IMR-90 (cell line): Measurements from ENCODE around the gene TMEM204. TPM values are rescaled to one million over a fixed set of nuclear protein-coding genes. Genes with fewer than 3 reads are reported as not detected.

Source experiments
- ATAC-seq: fragments of 200-7000 bp; cut with Tn5 transposase; 2 replicates; pipeline ENCODE4 v1.9.1; 2020; ENCODE audit warnings: low read depth, mild to moderate bottlenecking, moderate library complexity
- BruUV-seq: library from RNA; stranded (reverse); fragments of 400-500 nt; replicated peaks from 2 replicates; lab custom pipeline; 2021; lab: Mats Ljungman, UMichigan
- CTCF ChIA-PET: fragments of 300-600 bp; formaldehyde crosslinking; extraction: SDS; loops from one replicate; lab custom pipeline; 2021; ENCODE audit warnings: antibody characterized with exemption; lab: Yijun Ruan, JAX
- POLR2A ChIA-PET: fragments of 300-600 bp; sonication (Branson Sonifier 250); formaldehyde crosslinking; loops from one replicate; lab custom pipeline; 2022; ENCODE audit warnings: antibody characterized with exemption; ENCODE audit not compliant: unreplicated experiment; lab: Charles Lee
- DNase-seq: peaks from one replicate; pipeline ENCODE4 v3.0.0; 2013
- H2AFZ ChIP-seq: replicated peaks from 2 replicates; pipeline ENCODE3; 2013; ENCODE audit warnings: low read length, mild to moderate bottlenecking; ENCODE audit not compliant: poor library complexity
- H2AK5ac ChIP-seq: 2 replicates; pipeline ENCODE4 v1.6.1; 2013; ENCODE audit warnings: low read depth, low read length, inconsistent platforms
- H2AK9ac ChIP-seq: replicated peaks from 2 replicates; pipeline ENCODE3; 2013; ENCODE audit warnings: mild to moderate bottlenecking, low read depth, low read length, moderate library complexity; ENCODE audit not compliant: poor library complexity
- H2BK120ac ChIP-seq: 2 replicates; pipeline ENCODE4 v1.6.1; 2013; ENCODE audit warnings: low read depth, low read length, inconsistent platforms
- H2BK15ac ChIP-seq: 3 replicates; pipeline ENCODE4 v1.6.1; 2013; ENCODE audit warnings: low read depth, low read length, inconsistent platforms
- H2BK20ac ChIP-seq: 2 replicates; pipeline ENCODE4 v1.6.1; 2013; ENCODE audit warnings: low read depth, mild to moderate bottlenecking, inconsistent platforms, low read length, moderate library complexity
- H2BK5ac ChIP-seq: 2 replicates; pipeline ENCODE4 v1.6.1; 2013; ENCODE audit warnings: mild to moderate bottlenecking, low read depth, low read length, inconsistent platforms; ENCODE audit not compliant: poor library complexity, severe bottlenecking
- H3K14ac ChIP-seq: replicated peaks from 2 replicates; pipeline ENCODE4 v1.6.1; 2013; ENCODE audit warnings: low read depth, low read length, inconsistent platforms
- H3K18ac ChIP-seq: 2 replicates; pipeline ENCODE4 v1.6.1; 2013; ENCODE audit warnings: low read depth, low read length, control low read depth
- H3K23ac ChIP-seq: 2 replicates; pipeline ENCODE4 v1.6.1; 2013; ENCODE audit warnings: low read depth, low read length, inconsistent platforms
- H3K27ac ChIP-seq: 2 replicates; pipeline ENCODE4 v1.5.1; 2013; ENCODE audit warnings: mild to moderate bottlenecking, control low read depth, low read length; ENCODE audit not compliant: insufficient read depth
- H3K27me3 ChIP-seq: 2 replicates; pipeline ENCODE4 v1.6.1; 2013; ENCODE audit warnings: low read length; ENCODE audit not compliant: control insufficient read depth, insufficient read depth
- H3K36me3 ChIP-seq: 2 replicates; pipeline ENCODE4 v1.6.1; 2013; ENCODE audit warnings: low read length, mixed read lengths; ENCODE audit not compliant: control insufficient read depth, insufficient read depth
- H3K4ac ChIP-seq: 2 replicates; pipeline ENCODE4 v1.6.1; 2013; ENCODE audit warnings: low read depth, low read length, inconsistent platforms
- H3K4me1 ChIP-seq: 2 replicates; pipeline ENCODE4 v1.6.1; 2013; ENCODE audit warnings: low read length, mixed read lengths; ENCODE audit not compliant: control insufficient read depth, insufficient read depth
- H3K4me2 ChIP-seq: 2 replicates; pipeline ENCODE4 v1.6.1; 2013; ENCODE audit warnings: low read depth, mild to moderate bottlenecking, control low read depth, low read length, moderate library complexity
- H3K4me3 ChIP-seq: 2 replicates; pipeline ENCODE4 v1.5.1; 2013; ENCODE audit warnings: low read depth, mild to moderate bottlenecking, control low read depth, low read length, moderate library complexity; ENCODE audit not compliant: insufficient read depth
- H3K56ac ChIP-seq: 2 replicates; pipeline ENCODE4 v1.6.1; 2013; ENCODE audit warnings: low read length, inconsistent platforms; ENCODE audit not compliant: insufficient read depth; ENCODE audit errors: extremely low read depth
- H3K79me1 ChIP-seq, 2 experiments: 2 replicates each; pipeline ENCODE4 v1.6.1; 2013; ENCODE audit warnings: low read length in 2 of 2, inconsistent platforms in 1 of 2, low read depth in 1 of 2
- H3K9ac ChIP-seq: 2 replicates; pipeline ENCODE4 v1.6.1; 2013; ENCODE audit warnings: low read depth, low read length, control low read depth
- H3K9me1 ChIP-seq: 2 replicates; pipeline ENCODE4 v1.6.1; 2013; ENCODE audit warnings: low read length, inconsistent platforms; ENCODE audit not compliant: insufficient read depth
- H3K9me3 ChIP-seq: 2 replicates; pipeline ENCODE4 v1.6.1; 2013; ENCODE audit warnings: low read length; ENCODE audit not compliant: control insufficient read depth, insufficient read depth
- H4K20me1 ChIP-seq: 2 replicates; pipeline ENCODE4 v1.6.1; 2013; ENCODE audit warnings: low read length, inconsistent platforms; ENCODE audit not compliant: insufficient read depth
- H4K5ac ChIP-seq: 2 replicates; pipeline ENCODE4 v1.6.1; 2013; ENCODE audit warnings: mild to moderate bottlenecking, low read depth, low read length, control low read depth
- H4K8ac ChIP-seq, 2 experiments: 2 replicates each; pipeline ENCODE4 v1.6.1; 2013; ENCODE audit warnings: low read depth in 2 of 2, low read length in 2 of 2, control low read depth in 1 of 2, inconsistent platforms in 1 of 2
- H4K91ac ChIP-seq: 2 replicates; pipeline ENCODE4 v1.6.1; 2013; ENCODE audit warnings: low read depth, low read length, inconsistent platforms; ENCODE audit not compliant: insufficient read depth
- BHLHE40 ChIP-seq: fragments of 150-350 bp; IDR thresholded peaks from 2 replicates; pipeline ENCODE4 v1.6.1; 2016; ENCODE audit warnings: mild to moderate bottlenecking, low read depth, low read length
- CEBPB ChIP-seq: IDR thresholded peaks from 2 replicates; pipeline ENCODE4 v1.6.1; 2012; ENCODE audit warnings: low read depth, low read length, improper control_type of control experiment
- CHD1 ChIP-seq: IDR thresholded peaks from 2 replicates; pipeline ENCODE4 v1.6.1; 2012; ENCODE audit warnings: low read depth, low read length, improper control_type of control experiment
- FOS ChIP-seq: fragments of 150-350 bp; IDR thresholded peaks from 2 replicates; pipeline ENCODE4 v1.6.1; 2016; ENCODE audit warnings: low read depth, low read length
- MAFK ChIP-seq: IDR thresholded peaks from 2 replicates; pipeline ENCODE4 v1.6.1; 2012; ENCODE audit warnings: low read depth, low read length, improper control_type of control experiment
- MAZ ChIP-seq: IDR thresholded peaks from 2 replicates; pipeline ENCODE4 v1.6.1; 2012; ENCODE audit warnings: low read depth, mild to moderate bottlenecking, low read length, improper control_type of control experiment, moderate library complexity, borderline replicate concordance
- NFE2L2 ChIP-seq: fragments of 150-350 bp; IDR thresholded peaks from 2 replicates; pipeline ENCODE4 v1.6.1; 2016; ENCODE audit warnings: low read depth, mild to moderate bottlenecking, low read length
- POLR2A ChIP-seq: IDR thresholded peaks from 2 replicates; pipeline ENCODE4 v1.6.1; 2012; ENCODE audit warnings: mild to moderate bottlenecking, low read depth, low read length
- RAD21 ChIP-seq: IDR thresholded peaks from 2 replicates; pipeline ENCODE4 v1.6.1; 2012; ENCODE audit warnings: low read length, improper control_type of control experiment
- RCOR1 ChIP-seq: IDR thresholded peaks from 2 replicates; pipeline ENCODE4 v1.6.1; 2012; ENCODE audit warnings: mild to moderate bottlenecking, low read length, improper control_type of control experiment; ENCODE audit not compliant: insufficient replicate concordance
- RFX5 ChIP-seq: IDR thresholded peaks from 2 replicates; pipeline ENCODE4 v1.8.0; 2012; ENCODE audit warnings: low read depth, mild to moderate bottlenecking, low read length, moderate library complexity
- SMC3 ChIP-seq: fragments of 150-350 bp; IDR thresholded peaks from 2 replicates; pipeline ENCODE4 v1.6.1; 2016; ENCODE audit warnings: low read depth, mild to moderate bottlenecking, antibody characterized with exemption, low read length, moderate library complexity
- WGBS, 2 experiments: methylation state at CpG; one replicate each; pipeline versions ENCODE4 v1.1.5 to v1.1.7; 2013; ENCODE audit warnings: missing lambda C conversion rate in 2 of 2; ENCODE audit not compliant: insufficient read length in 1 of 2; ENCODE audit errors: extremely low coverage in 2 of 2; 5-methylcytosine and 5-hydroxymethylcytosine counted together
- dilution Hi-C: fragments of 300-500 bp; cut with HindIII; formaldehyde crosslinking; loops from one replicate; pipeline ENCODE4 v1.14.3; 2018; ENCODE audit warnings: low sequenced_read_pairs; ENCODE audit not compliant: unreplicated experiment
- in situ Hi-C: fragments of 300-500 bp; cut with MboI; formaldehyde crosslinking; loops from 3 replicates; pipeline ENCODE4 v1.14.3; 2019; ENCODE audit warnings: low sequenced_read_pairs, inconsistent platforms, mixed read lengths
- intact Hi-C: fragments of 100-400 bp; cut with micrococcal nuclease; formaldehyde crosslinking; loops from 2 replicates; pipeline ENCODE4 v1.10.0; 2022
- polyA plus RNA-seq, 3 experiments: library from polyadenylated mRNA; depleted of rRNA; stranded (reverse); fragments of >200 nt; gene quantifications; 2 replicates each; pipeline ENCODE4 v1.2.3, GENCODE V29; 2012; ENCODE audit warnings: low replicate concordance in 1 of 3
- total RNA-seq: library from RNA; depleted of rRNA; stranded (reverse); fragments of >200 nt; gene quantifications from 2 replicates; pipeline ENCODE4 v1.2.3, GENCODE V29; 2012
- TF ChIP-seq, protein P1 (sequence below): conservative IDR thresholded peaks from 2 replicates; pipeline ENCODE4 v1.5.1; 2012; ENCODE audit warnings: mild to moderate bottlenecking, low read depth, low read length, improper control_type of control experiment
- TF ChIP-seq, protein P2 (sequence below): fragments of 150-350 bp; IDR thresholded peaks from 2 replicates; pipeline ENCODE4 v1.6.1; 2017; ENCODE audit warnings: mild to moderate bottlenecking, antibody characterized with exemption, low read length, low read depth
- TF ChIP-seq, protein P3 (sequence below): fragments of 150-350 bp; IDR thresholded peaks from 2 replicates; pipeline ENCODE4 v1.6.1; 2016; ENCODE audit warnings: low read depth, mild to moderate bottlenecking, low read length, moderate library complexity, borderline replicate concordance

Gene TMEM204
- total and polyA plus RNA-seq, 2 of the 4 experiments (the other 2 are of a cell fraction) = 7.0 to 12.3 TPM

GRCh38 chr16:1526608-1527555, 6.6 kb upstream of the TMEM204 start:
- H3K4me2 ChIP-seq = no peak overlapping the region
- no peaks in the 10 kb centered on the region for H3K27me3 ChIP-seq
- no peak overlapping the region for H3K27ac ChIP-seq
- H3K14ac ChIP-seq = no peak overlapping the region
- H4K5ac ChIP-seq = no peak overlapping the region
- no peak overlapping the region for H3K56ac ChIP-seq
- H3K9ac ChIP-seq = no peak overlapping the region
- H4K20me1 ChIP-seq = no peaks in the 10 kb centered on the region
- BruUV-seq = no TSS peak
- ChIA-PET POLR2A (no interaction called here), CTCF (no interaction called here)
- H3K4me3 ChIP-seq = no peak overlapping the region
- H3K23ac ChIP-seq = no peak overlapping the region
- H3K36me3 ChIP-seq = peaks cover 5% of the 10 kb centered on the region; the same call in 1 of the 2 replicates
- no peaks in the 10 kb centered on the region for H3K79me1 ChIP-seq
- ATAC-seq = no peak
- no peak overlapping the region for H2AK5ac ChIP-seq
- H4K91ac ChIP-seq = no peak overlapping the region
- DNase-seq = no peak
- intact Hi-C loops (no loop called here), in situ Hi-C loops (no loop called here), dilution Hi-C loops (no loop called here)
- 86% methylated on average over 8 of the region's 38 CpGs; no CpG with 5 or more reads in 1 of the 2 experiments for WGBS, 2 experiments
- H4K8ac ChIP-seq = no peak overlapping the region
- no peaks in the 10 kb centered on the region; the same call in 1 of the 2 replicates for H3K4me1 ChIP-seq
- peaks cover 4% of the 10 kb centered on the region for H3K9me1 ChIP-seq
- no peak overlapping the region for H2BK120ac ChIP-seq
- H2BK15ac ChIP-seq = no peak overlapping the region
- H2AK9ac ChIP-seq = no peak overlapping the region
- H3K18ac ChIP-seq = no peak overlapping the region
- H2BK20ac ChIP-seq = no peak overlapping the region
- no peak overlapping the region for H3K4ac ChIP-seq
- H3K9me3 ChIP-seq = no peaks in the 10 kb centered on the region
- no peak overlapping the region for H2BK5ac ChIP-seq
- H2AFZ ChIP-seq = no peak overlapping the region
- no peak for TF ChIP-seq CEBPB
- no peak for TF ChIP-seq MAZ
- TF ChIP-seq, protein P1, sequence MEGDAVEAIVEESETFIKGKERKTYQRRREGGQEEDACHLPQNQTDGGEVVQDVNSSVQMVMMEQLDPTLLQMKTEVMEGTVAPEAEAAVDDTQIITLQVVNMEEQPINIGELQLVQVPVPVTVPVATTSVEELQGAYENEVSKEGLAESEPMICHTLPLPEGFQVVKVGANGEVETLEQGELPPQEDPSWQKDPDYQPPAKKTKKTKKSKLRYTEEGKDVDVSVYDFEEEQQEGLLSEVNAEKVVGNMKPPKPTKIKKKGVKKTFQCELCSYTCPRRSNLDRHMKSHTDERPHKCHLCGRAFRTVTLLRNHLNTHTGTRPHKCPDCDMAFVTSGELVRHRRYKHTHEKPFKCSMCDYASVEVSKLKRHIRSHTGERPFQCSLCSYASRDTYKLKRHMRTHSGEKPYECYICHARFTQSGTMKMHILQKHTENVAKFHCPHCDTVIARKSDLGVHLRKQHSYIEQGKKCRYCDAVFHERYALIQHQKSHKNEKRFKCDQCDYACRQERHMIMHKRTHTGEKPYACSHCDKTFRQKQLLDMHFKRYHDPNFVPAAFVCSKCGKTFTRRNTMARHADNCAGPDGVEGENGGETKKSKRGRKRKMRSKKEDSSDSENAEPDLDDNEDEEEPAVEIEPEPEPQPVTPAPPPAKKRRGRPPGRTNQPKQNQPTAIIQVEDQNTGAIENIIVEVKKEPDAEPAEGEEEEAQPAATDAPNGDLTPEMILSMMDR = no peak
- TF ChIP-seq CHD1 = no peak
- TF ChIP-seq POLR2A = no peak
- no peak for TF ChIP-seq SMC3
- TF ChIP-seq, protein P2, sequence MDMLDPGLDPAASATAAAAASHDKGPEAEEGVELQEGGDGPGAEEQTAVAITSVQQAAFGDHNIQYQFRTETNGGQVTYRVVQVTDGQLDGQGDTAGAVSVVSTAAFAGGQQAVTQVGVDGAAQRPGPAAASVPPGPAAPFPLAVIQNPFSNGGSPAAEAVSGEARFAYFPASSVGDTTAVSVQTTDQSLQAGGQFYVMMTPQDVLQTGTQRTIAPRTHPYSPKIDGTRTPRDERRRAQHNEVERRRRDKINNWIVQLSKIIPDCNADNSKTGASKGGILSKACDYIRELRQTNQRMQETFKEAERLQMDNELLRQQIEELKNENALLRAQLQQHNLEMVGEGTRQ = no peak
- TF ChIP-seq BHLHE40 = no peak
- TF ChIP-seq, protein P3, sequence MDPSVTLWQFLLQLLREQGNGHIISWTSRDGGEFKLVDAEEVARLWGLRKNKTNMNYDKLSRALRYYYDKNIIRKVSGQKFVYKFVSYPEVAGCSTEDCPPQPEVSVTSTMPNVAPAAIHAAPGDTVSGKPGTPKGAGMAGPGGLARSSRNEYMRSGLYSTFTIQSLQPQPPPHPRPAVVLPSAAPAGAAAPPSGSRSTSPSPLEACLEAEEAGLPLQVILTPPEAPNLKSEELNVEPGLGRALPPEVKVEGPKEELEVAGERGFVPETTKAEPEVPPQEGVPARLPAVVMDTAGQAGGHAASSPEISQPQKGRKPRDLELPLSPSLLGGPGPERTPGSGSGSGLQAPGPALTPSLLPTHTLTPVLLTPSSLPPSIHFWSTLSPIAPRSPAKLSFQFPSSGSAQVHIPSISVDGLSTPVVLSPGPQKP = no peak
- no peak for TF ChIP-seq RAD21
- TF ChIP-seq RFX5 = no peak
- TF ChIP-seq NFE2L2 = no peak
- no peak for TF ChIP-seq RCOR1
- no peak for TF ChIP-seq FOS
- TF ChIP-seq MAFK = no peak
